Measurements from ENCODE around the gene GDPD1. TPM values are rescaled to one million over a fixed set of nuclear protein-coding genes. Genes with fewer than 3 reads are reported as not detected.
"Not testable (repeated sequence)": the region's sequence is repeated elsewhere in the genome, so short reads cannot be mapped to it uniquely, and the experiment has no call there.

The GDPD1 gene
- 0.92 and 2.9 TPM in 2 replicates for total RNA-seq

DNA sequence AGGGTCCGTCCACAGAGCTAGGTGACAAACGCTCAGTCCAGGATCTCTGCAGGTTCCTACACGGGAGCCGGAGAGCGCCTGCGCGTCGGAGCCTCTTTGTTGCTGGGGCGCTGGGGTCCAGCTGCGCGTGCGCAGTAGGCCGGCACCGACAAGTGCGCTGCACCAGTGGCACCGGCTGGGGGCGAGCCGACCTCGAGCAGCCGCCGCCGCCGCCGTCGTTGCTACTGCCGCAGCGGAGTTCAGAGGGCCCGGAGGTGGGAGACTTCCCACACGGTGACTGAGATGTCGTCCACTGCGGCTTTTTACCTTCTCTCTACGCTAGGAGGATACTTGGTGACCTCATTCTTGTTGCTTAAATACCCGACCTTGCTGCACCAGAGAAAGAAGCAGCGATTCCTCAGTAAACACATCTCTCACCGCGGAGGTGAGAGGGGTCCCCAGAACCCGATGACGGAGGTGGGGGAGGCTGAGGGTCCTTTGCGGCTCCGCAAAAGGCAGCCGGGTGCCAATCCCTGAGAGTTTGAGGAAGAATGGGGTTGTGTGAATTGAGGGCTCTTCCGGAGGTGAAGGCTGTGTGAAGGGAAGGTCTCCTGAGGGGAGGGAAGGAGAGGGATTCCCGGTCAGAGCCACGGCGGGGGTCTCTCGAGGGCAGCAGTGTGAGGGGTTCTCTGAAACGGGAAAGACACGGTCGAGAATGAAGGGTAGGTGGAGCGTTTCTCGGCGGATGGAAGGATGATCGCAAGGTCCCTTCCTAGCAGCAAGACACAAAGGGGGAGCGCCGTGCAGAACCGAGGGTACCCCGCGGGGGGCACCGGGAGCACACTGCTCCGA is at the start of gene GDPD1:
TSS of gene GDPD1 (plus strand) at position 184 of the 831 bp plus-strand sequence. CDS start at position 283, 99 bp downstream.
- peak; percentile 30 for DNase-seq (ENCODE audit: low read depth)
- TF ChIP-seq, protein P1, sequence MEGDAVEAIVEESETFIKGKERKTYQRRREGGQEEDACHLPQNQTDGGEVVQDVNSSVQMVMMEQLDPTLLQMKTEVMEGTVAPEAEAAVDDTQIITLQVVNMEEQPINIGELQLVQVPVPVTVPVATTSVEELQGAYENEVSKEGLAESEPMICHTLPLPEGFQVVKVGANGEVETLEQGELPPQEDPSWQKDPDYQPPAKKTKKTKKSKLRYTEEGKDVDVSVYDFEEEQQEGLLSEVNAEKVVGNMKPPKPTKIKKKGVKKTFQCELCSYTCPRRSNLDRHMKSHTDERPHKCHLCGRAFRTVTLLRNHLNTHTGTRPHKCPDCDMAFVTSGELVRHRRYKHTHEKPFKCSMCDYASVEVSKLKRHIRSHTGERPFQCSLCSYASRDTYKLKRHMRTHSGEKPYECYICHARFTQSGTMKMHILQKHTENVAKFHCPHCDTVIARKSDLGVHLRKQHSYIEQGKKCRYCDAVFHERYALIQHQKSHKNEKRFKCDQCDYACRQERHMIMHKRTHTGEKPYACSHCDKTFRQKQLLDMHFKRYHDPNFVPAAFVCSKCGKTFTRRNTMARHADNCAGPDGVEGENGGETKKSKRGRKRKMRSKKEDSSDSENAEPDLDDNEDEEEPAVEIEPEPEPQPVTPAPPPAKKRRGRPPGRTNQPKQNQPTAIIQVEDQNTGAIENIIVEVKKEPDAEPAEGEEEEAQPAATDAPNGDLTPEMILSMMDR (conservative IDR thresholded peaks at IDR 0.05; ENCODE audit: low read depth, low read length) = peak; percentile 51
- H3K4me3 ChIP-seq (ENCODE audit: low read depth, low read length) = peak within 1 kb of the TSS; percentile 100

DNA sequence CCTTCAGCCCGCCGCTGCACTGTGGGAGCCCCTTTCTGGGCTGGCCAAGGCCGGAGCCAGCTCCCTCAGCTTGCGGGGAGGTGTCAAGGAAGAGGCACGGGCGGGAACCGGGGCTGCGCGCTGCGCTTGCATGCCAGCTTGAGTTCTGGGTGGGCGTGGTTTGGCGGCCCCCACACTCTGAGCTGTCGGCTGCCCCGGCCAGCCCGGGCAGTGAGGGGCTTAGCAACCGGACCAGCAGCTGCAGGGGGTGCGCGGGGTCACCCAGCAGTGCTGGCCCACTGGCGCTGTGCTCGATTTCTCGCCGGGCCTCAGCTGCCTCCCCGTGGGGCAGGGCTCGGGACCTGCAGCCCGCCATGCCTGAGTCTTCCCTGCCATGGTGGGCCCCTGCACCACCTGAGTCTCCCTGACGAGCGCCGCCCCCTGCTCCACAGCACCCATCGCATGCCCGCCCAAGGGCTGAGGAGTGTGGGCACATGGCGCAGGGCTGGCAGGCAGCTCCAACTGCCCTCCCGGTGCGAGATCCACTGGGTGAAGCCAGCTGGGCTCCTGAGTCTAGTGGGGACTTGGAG is 47.8 kb upstream of the GDPD1 start:
- no peak for DNase-seq (ENCODE audit: low read depth)
- TF ChIP-seq, protein P1 (conservative IDR thresholded peaks at IDR 0.05; ENCODE audit: low read depth, low read length) = no peak
- no peak overlapping the region for H3K4me3 ChIP-seq (ENCODE audit: low read depth, low read length)

DNA sequence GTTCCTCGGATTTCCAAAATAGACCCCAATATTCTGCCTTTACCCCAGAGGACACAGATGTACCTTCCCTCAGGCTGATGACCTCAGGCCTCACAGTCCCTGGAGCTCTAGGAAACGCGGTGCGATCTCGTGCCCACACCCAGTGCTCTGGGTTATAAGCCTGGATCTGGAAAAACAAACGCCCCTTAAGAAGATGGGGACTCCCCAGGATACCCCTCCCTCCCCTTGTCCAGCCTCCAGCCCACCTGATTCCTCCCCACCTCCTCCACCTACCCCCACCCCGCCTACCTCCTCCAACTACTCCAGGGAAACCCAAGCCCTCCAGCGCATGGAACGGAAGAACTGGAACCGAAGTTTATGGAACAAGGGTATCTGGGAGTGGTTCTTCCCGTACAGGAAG is 45.6 kb upstream of the GDPD1 start:
- TF ChIP-seq, protein P1 (conservative IDR thresholded peaks at IDR 0.05; ENCODE audit: low read depth, low read length) = no peak
- no peak for DNase-seq (ENCODE audit: low read depth)
- H3K4me3 ChIP-seq (ENCODE audit: low read depth, low read length) = no peak overlapping the region

DNA sequence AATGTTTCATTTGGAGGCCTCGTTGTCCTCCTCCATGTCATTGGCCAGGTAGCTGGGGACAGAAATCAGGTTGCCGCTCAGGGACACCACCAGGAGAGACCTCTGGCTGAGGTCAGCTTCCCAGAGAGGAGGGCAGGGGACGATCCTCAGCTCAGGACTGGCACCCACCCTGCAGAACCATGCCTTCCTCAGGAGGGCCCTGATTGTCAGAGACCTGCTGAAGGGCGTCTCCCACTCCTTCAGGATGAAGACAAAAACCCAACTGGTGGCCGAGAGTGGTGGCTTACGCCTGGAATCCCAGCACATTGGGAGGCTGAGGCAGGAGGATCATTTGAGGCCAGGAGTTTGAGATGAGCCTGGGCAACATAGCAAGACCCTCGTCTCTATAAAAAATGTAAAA is 45.2 kb upstream of the GDPD1 start:
- no peak for DNase-seq (ENCODE audit: low read depth)
- TF ChIP-seq, protein P1 (conservative IDR thresholded peaks at IDR 0.05; ENCODE audit: low read depth, low read length) = no peak

DNA sequence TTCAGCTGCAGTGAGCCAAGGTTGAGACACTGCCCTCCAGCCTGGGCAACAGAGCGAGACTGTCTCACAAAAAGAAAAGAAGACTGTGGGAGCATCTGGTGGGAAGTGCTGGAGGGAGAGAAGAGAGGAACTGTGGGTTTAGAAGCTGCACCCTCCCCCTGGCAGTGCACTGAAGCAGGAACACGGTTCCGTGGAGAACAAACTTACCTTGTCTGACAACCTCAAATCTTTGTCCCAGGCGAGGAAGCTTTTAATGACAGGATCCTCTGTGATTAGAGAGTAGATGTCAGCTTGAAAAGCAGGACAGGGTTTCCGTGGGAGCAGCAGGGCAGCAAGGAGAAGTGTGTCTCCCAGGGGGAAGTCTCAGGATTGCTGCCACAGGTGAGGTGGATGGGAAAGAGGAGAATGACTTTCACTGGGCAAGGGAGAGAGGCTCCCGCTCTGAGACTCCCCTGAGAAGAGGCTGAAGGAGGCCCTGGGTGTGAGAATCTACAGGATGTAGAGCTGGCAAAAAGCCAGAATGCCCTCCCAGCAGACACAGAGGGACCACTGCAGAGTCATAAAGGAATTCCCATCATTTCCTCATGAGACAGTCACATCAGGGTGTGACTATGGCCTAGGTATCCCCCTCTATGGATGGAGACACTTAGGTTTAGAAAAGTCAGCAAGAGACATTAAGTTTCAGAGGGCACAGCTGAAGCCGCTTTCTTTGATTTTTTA is 41.9 kb upstream of the GDPD1 start:
- no peak overlapping the region for H3K4me3 ChIP-seq (ENCODE audit: low read depth, low read length)
- TF ChIP-seq, protein P1 (conservative IDR thresholded peaks at IDR 0.05; ENCODE audit: low read depth, low read length) = no peak
- no peak for DNase-seq (ENCODE audit: low read depth)

More for the DNA sequence above, 45.2 kb upstream of the GDPD1 start:
- H3K4me3 ChIP-seq (ENCODE audit: low read depth, low read length) = no peak overlapping the region

DNA sequence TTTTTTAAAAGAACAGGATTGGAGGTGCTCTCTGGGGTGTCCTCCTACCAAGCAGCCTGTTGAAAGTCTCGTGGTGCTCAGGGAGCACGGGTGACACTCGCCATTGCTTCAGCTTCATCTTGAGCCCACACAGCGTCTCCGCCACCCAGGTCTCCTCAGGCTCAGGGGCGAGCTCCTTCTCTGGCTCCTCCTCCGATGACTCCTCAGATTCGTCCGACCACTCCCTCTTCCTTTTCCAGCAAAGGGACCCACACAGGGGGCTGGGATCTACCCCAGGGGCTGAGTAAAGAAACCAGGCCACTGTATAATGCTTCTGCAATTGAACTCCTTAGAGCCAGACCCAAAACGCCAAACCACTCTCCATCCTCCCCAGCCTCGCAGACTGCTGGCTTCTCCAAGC is 40.7 kb upstream of the GDPD1 start:
- DNase-seq (ENCODE audit: low read depth); H3K4me3 ChIP-seq (ENCODE audit: low read depth, low read length): not testable (repeated sequence)

GRCh38 chr17:59180626-59181025 is 39.7 kb upstream of the GDPD1 start:
- no peak overlapping the region for H3K4me3 ChIP-seq (ENCODE audit: low read depth, low read length)
- TF ChIP-seq, protein P1 (conservative IDR thresholded peaks at IDR 0.05; ENCODE audit: low read depth, low read length) = no peak
- DNase-seq (ENCODE audit: low read depth) = no peak

Data from epithelial cell of proximal tubule (primary cell).